Heart left ventricle (tissue), 13 donors: Measurements from ENCODE around the gene TARS2.

ENCODE experiments used
- CTCF ChIP-seq, 12 donors: fragments of 200-600 bp; sonication (generic) in 4 of 12; IDR thresholded peaks; one replicate each; pipeline versions ENCODE4 v1.5.0 to v1.8.0; 2018 to 2022; ENCODE audit warnings: antibody characterized with exemption in 12 of 12, mild to moderate bottlenecking in 5 of 12
- POLR2A ChIP-seq, 2 donors: fragments of 450-650 bp; IDR thresholded peaks; one replicate each; pipeline ENCODE4 v1.6.1; 2017; ENCODE audit warnings: antibody characterized with exemption in 2 of 2, mild to moderate bottlenecking in 2 of 2, moderate library complexity in 2 of 2
- donor health status: ischemic (EF 13 %, LVEDD 7.1; RV severe dilation, severe dysfunction).
- donor health status: DM: no; HTN: yes; CAD: no.
- donor health status: DM: no; HTN: no; CAD: no.
- donor health status: ischemic (EF 25% LVEDD 6.9; RV normal size, moderate dysfunction).
- donor health status: ischemic (EF 25% LVEDD 5.7; RV mildly dilated, moderate dysfunction).
- donor health status: ischemic (EF 35%, LVEDD 5.7; RV mildly dilated, moderate dysfunction).
- donor health status: nonischemic (EF 11% LVEDD 7.7; RV severe dilation, severe dysfunction).
- donor health status: DM: yes; HTN: yes; CAD: no.
- donor health status: PGD.
- donor health status: ischemic (EF 29% LVEDD 5.4; RV normal size, mild dysfunction).
- donor health status: nonischemic (EF 23%, LVEDD 6.1; RV moderate dilation, normal function).

- TF ChIP-seq CTCF (IDR thresholded peaks at IDR 0.05): no peak
- TF ChIP-seq POLR2A (IDR thresholded peaks at IDR 0.05): no peak
These were observed 17.9 kb upstream of the TARS2 start for GRCh38 chr1:150469291-150469690.
